ENCODE results near the gene NAV2.
"Not testable (repeated sequence)": the region's sequence is repeated elsewhere in the genome, so short reads cannot be mapped to it uniquely, and the experiment has no call there.

NAV2 gene

DNA sequence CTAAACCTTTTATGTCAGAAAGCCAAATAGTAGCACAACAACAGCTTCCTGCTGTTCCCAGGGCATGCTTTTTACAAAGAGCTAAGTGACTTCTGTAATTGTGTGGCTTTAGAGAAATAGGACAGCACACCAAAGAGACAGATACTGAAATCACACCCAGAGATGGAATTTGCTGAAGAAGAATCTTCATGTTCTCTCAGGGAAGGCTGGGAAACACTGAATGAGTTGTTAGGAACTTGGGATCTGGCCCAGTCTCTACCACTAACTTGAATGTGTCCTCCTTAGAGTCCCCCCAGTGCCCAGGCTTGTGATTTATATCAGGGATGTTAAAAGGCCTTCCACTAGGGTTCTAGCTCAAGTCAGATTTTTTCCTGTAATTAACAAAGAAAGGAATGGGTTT lies 272.5 kb downstream of the NAV2 start:
- no peak for DNase-seq

GRCh38 chr11:19987331-19987801 lies 274.7 kb downstream of the NAV2 start:
- no peak for DNase-seq

- no peak for DNase-seq
These were observed 276.0 kb downstream of the NAV2 start for GRCh38 chr11:19988598-19988997.

- DNase-seq: no peak
These were observed 276.6 kb downstream of the NAV2 start for GRCh38 chr11:19989191-19989590.

- DNase-seq: no peak
These were observed 279.5 kb downstream of the NAV2 start for GRCh38 chr11:19992162-19992561.

DNA sequence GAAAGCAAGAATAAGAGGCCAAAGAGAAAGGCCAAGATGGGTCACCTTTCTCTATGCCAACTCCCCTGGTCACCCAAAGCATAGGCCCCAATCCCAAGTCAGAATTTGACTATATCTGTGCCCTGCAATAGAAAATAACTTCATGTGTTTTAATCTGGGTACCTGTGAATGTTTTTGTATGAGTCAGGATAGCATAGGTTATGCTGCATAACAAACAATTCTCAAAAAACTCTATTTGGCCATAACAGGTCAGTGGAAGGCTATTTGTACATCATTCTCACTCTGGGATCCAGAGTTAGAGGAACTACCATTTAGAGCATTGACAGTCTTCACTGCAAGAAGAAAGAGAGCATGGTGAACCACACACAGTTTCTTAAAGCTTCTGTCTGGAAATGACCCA lies 280.4 kb downstream of the NAV2 start:
- DNase-seq: no peak

- no peak for DNase-seq
These were observed 282.0 kb downstream of the NAV2 start for GRCh38 chr11:19994672-19995071.

DNA sequence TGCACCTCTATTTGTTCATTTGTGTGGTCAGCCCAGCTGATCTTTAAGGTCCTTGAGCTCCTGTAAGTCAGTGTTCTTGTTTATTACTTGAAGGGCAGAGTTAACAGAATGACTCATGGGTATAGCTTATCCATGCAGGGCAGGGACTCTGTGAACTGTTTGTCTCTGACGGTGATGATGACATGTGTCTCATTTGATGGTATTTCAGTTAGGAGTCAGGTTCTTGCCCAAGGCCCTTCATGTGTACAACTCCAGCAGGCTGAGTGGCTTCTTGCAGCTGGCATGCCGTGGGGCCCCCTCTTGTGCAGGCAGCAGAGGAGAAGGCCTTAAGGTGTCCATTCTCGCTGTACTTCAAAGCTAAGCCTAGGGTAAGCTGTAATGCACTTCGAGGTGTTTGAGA lies 282.5 kb downstream of the NAV2 start:
- peak; percentile 35 for DNase-seq

GRCh38 chr11:19996571-19996970 lies 283.9 kb downstream of the NAV2 start:
- no peak for DNase-seq

DNA sequence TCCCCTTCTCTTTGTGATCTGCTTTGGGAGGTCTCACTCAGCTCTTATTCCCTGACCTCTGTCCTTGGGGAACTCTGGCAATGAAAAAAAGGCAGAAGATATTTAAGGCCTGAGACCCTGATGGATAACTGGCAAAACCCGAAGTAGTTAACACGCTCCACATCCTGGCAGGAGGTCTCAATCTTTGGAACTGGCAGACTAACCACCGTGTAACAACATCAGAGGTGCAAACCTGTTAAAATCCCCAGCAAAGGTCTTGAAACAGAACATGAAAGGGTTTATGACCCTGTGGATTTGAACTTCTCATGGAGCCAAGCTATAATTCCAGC lies 287.3 kb downstream of the NAV2 start:
- no peak for DNase-seq

DNA sequence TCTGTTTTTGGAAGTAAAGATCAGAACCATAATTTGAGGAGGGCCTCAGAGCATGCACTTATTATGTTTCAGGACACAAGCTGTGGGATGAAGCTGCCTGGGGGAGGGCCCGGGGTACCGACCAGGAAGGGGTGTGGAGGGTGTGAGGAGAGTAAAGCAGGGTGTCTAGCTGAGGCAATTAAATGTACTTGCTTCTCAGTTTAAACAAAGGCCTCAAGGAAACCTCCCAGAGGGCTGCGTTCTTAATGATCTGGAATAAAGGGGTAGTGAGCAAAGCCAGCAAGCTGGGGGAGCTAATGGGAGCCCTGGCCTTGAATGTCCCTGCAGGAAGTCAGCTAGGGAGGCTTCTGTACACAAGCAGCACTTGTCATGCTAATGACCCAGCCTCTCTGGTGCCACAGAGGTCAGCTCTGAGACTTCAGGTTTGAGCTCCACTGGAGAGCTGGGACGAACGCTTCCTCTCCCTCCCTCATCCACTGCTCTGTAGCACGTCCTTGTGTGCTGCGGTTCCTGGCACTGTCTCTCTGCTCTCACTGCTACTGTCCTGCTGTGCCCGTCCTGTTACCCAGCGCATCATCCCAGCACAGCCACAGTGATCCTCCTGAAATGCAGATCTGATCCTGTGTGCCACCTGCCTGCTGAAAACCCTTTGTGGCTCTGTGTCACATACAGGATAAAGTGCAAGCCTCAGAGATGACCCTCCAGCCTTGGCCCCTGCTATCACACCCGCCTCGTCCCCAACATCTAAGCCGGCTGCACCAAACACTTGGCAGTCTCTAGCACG lies 287.9 kb downstream of the NAV2 start:
- DNase-seq: peak; percentile 89

DNA sequence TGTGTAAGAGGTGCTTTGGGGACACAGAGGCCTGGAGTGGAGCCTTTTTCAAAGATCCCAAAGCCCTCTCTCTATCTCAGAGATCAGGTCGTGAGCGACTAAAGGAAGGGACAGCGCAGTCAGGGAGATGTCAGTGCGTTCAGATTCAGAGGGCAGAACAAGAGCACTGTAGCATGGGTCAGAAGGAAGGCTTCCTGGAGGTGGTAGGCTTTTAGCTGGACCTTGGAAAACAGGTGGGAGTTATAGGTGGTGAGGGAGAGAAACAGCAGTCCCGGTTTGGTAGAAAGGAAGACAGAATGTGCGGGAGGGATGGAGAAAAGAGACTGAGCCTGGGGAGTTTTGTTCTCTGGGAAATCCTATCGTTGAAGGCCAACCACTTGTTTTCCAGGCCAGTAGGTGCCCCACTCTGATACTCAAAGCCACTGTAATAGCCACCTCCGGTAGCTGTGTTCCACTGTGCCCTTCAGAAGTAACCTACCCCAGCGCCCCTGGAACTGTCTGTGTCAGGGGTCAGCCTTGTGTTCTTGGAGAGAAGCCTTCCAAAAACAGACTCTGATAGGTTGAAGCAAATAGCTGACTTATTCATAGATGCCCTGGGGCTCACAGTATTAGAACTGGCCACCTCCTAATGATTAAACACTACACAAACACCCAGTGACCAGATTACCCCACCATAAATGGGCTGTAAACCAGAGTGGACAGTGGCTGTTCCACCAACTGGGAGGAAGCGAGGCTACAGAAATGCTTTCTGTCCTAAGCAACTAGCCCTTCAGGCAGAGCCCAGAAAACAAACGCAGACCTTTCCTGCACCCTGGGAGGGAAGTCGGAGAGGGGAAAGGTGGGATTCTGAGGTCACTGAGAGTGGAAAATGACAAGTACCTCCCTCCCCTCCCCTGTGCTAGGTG lies 289.9 kb downstream of the NAV2 start:
- no peak for DNase-seq

DNA sequence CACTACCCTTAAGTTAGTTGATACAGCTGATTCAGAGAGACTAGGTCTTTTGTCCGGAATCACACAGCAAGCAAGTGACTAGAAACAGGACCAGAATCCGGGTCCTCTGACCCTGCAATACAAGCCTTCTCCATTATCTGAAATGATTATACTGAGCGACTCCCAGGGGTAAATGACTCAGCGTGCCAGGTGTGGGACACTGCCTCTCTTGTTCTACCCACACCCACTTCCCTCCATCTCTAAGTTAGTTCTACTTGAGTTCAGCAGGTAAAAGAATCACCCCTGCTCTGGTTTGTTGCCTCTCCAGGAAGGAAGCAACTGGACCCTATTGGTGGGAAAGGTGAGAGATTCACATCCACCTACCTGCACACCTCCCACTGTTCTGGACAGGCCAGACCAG lies 290.7 kb downstream of the NAV2 start:
- no peak for DNase-seq

GRCh38 chr11:20004866-20005265 lies 292.2 kb downstream of the NAV2 start:
- no peak for DNase-seq

DNA sequence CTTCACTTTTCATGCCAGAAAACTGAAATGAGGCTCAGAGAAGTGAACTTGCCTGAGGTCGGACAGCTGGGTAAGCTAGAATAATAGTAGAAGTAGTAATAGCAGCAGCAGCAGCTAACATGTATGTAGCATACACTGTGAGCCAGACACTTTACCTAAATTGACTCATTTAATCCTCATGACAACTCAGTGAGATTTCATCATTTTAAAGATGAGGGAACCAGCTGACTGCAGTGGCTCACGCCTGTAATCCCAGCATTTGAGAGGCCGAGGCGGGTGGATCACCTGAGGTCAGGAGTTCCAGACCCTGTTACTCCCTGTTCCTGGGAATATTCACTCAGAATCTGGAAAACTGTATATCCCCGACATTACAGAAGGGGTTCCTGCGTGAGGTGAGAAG lies 293.1 kb downstream of the NAV2 start:
- no peak for DNase-seq

DNA sequence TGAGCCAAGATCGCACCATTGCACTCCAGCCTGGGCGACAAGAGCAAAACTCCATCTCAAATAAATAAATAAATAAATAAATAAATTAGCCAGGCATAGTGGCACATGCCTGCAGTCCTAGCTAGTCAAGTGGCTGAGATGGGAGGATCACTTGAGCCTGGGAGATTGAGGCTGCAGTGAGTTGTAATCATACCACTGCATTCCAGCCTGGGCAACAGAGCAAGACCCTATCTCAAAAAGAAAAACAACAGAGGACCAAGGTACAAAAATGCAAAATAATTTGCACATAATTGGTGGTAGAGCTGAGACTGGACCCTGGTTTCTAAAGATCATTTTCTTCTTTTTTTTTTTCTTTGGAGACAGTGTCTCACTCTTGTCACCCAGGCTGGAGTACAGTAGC lies 294.0 kb downstream of the NAV2 start:
- DNase-seq: not testable (repeated sequence)

GRCh38 chr11:20007386-20007785 lies 294.7 kb downstream of the NAV2 start:
- DNase-seq: no peak

GRCh38 chr11:20008190-20008870 lies 295.7 kb downstream of the NAV2 start:
- DNase-seq: no peak

DNA sequence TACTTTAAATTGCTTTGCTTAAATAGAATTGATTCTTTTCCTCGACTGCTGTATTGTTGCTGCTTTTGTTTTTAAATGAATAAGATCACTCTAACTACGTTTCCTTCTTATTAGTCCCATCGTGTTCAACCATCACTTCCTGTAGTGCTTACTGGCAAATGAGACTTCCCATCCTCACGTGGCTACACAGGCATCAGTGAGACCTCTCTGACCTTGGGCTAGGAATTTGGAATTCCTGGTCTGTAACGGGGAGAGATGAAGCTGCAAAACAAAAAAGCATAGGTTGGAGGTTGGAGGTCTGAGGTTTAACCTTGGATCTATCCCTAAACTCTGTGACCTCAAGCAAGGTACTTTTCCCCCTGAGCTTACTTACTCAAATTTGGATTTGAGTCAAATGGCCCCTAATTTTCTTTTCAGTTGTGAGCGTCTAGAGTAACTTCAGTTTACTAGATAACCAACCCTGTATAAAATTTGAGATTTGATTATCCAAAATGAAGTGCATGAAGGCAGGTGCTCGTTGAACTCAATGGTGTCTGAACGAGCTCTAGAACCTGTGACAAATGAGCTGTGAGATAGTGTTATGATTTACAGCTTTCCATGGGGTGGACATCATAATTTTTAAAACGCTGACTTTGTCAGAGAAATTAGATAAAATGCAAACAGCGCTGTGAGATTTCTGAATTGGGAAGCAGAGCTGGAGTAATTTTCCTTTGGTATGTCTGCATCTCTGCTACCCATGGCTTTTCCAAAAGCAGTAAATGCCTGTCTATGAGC lies 296.4 kb downstream of the NAV2 start:
- DNase-seq: no peak

- no peak for DNase-seq
These were observed 297.7 kb downstream of the NAV2 start for GRCh38 chr11:20010156-20010850.

GRCh38 chr11:20010851-20011225 lies 298.2 kb downstream of the NAV2 start:
- DNase-seq: no peak

GRCh38 chr11:20011307-20011951 lies 298.8 kb downstream of the NAV2 start:
- no peak for DNase-seq

Measured in NCI-H510A treated with DMSO at 0.1 percent for 48 hours (cell line).